ENCODE measurements around the gene GZMM.

Gene GZMM

GRCh38 chr19:532561-533363, 11.1 kb upstream of the GZMM start:
- Histone ChIP-seq H4K8ac (ENCODE audit: low read depth, low read length) (peak overlapping the region; percentile 61), H3K14ac (ENCODE audit: low read length) (peak overlapping the region; percentile 87), H3K27ac (ENCODE audit: low read depth, low read length) (peak overlapping the region; percentile 75), H3K27me3 (ENCODE audit: insufficient read depth, low read length) (no peaks in the 10 kb centered on the region), H3K9ac (ENCODE audit: low read length) (peak overlapping the region; percentile 77), H3K4me2 (ENCODE audit: low read length) (peak overlapping the region; percentile 90), H3K23ac (ENCODE audit: low read length) (no peak overlapping the region), H4K12ac (ENCODE audit: low read depth, low read length) (peak overlapping the region; percentile 44), H2BK12ac (ENCODE audit: low read length) (peak overlapping the region; percentile 21), H2AFZ (ENCODE audit: insufficient read depth, low read length, poor library complexity) (peak overlapping the region; percentile 12), H3K79me2 (ENCODE audit: control insufficient read depth, insufficient read depth, low read length, poor library complexity) (peaks cover 32% of the 10 kb centered on the region), H3K4me1 (ENCODE audit: control insufficient read depth in 1 of 2, insufficient read depth in 2 of 2, low read length in 2 of 2) (peaks cover 9 to 15% of the 10 kb centered on the region in 2 experiments), H2BK5ac (ENCODE audit: low read depth, low read length, poor library complexity) (peak overlapping the region; percentile 47), H3K9me3 (ENCODE audit: insufficient read depth, low read depth, low read length) (peaks cover 1% of the 10 kb centered on the region), H3K36me3 (ENCODE audit: control insufficient read depth in 1 of 2, insufficient read depth in 2 of 2, low read length in 2 of 2) (peaks cover 28 to 29% of the 10 kb centered on the region in 2 experiments), H3K79me1 (ENCODE audit: low read length) (peaks cover 19% of the 10 kb centered on the region), H2AK5ac (ENCODE audit: low read length) (peak overlapping the region; percentile 73), H2BK120ac (ENCODE audit: insufficient read depth, low read length, poor library complexity) (peak overlapping the region; percentile 49), H4K91ac (ENCODE audit: low read depth, low read length) (peak overlapping the region; percentile 79), H3K18ac (ENCODE audit: low read length) (peak overlapping the region; percentile 81), H3K4me3 (ENCODE audit: low read depth, low read length) (peak overlapping the region; percentile 89), H3K4ac (ENCODE audit: low read depth, low read length) (peak overlapping the region; percentile 97)
- no CpG with 5 or more reads among the region's 47 CpGs for WGBS (ENCODE audit: extremely low coverage, insufficient coverage, insufficient read length)
- DNase-seq: peak; percentile 63 to 75

GRCh38 chr19:533364-534058, 10.3 kb upstream of the GZMM start:
- H4K8ac ChIP-seq (ENCODE audit: low read depth, low read length): peak overlapping the region; percentile 30
- DNase-seq: peak; percentile 25 to 33
- H3K36me3 ChIP-seq (ENCODE audit: control insufficient read depth in 1 of 2, insufficient read depth in 2 of 2, low read length in 2 of 2): peaks cover 34 to 36% of the 10 kb centered on the region in 2 experiments
- peak overlapping the region; percentile 25 for H2AK5ac ChIP-seq (ENCODE audit: low read length)
- H3K79me1 ChIP-seq (ENCODE audit: low read length): peaks cover 19% of the 10 kb centered on the region
- no peak overlapping the region for H2BK120ac ChIP-seq (ENCODE audit: insufficient read depth, low read length, poor library complexity)
- peak overlapping the region; percentile 75 for H3K27ac ChIP-seq (ENCODE audit: low read depth, low read length)
- H3K27me3 ChIP-seq (ENCODE audit: insufficient read depth, low read length): no peaks in the 10 kb centered on the region
- peak overlapping the region; percentile 97 for H3K4ac ChIP-seq (ENCODE audit: low read depth, low read length)
- peak overlapping the region; percentile 4 for H3K18ac ChIP-seq (ENCODE audit: low read length)
- H3K79me2 ChIP-seq (ENCODE audit: control insufficient read depth, insufficient read depth, low read length, poor library complexity): peaks cover 32% of the 10 kb centered on the region
- no CpG with 5 or more reads among the region's 25 CpGs for WGBS (ENCODE audit: extremely low coverage, insufficient coverage, insufficient read length)
- H3K4me3 ChIP-seq (ENCODE audit: low read depth, low read length): peak overlapping the region; percentile 89
- no peak overlapping the region for H3K23ac ChIP-seq (ENCODE audit: low read length)
- peak overlapping the region; percentile 47 for H2BK5ac ChIP-seq (ENCODE audit: low read depth, low read length, poor library complexity)
- H2AFZ ChIP-seq (ENCODE audit: insufficient read depth, low read length, poor library complexity): peak overlapping the region; percentile 3
- peaks cover 1% of the 10 kb centered on the region for H3K9me3 ChIP-seq (ENCODE audit: insufficient read depth, low read depth, low read length)
- no peak overlapping the region for H4K12ac ChIP-seq (ENCODE audit: low read depth, low read length)
- peak overlapping the region; percentile 60 for H3K9ac ChIP-seq (ENCODE audit: low read length)
- H2BK12ac ChIP-seq (ENCODE audit: low read length): peak overlapping the region; percentile 46
- H4K91ac ChIP-seq (ENCODE audit: low read depth, low read length): peak overlapping the region; percentile 79
- peak overlapping the region; percentile 90 for H3K4me2 ChIP-seq (ENCODE audit: low read length)
- H3K14ac ChIP-seq (ENCODE audit: low read length): peak overlapping the region; percentile 11
- H3K4me1 ChIP-seq (ENCODE audit: control insufficient read depth in 1 of 2, insufficient read depth in 2 of 2, low read length in 2 of 2): peaks cover 9 to 15% of the 10 kb centered on the region in 2 experiments

- WGBS (ENCODE audit: extremely low coverage, insufficient coverage, insufficient read length): no CpG with 5 or more reads among the region's 14 CpGs
- no peak overlapping the region for H4K91ac ChIP-seq (ENCODE audit: low read depth, low read length)
- H2BK12ac ChIP-seq (ENCODE audit: low read length): no peak overlapping the region
- H3K9me3 ChIP-seq (ENCODE audit: insufficient read depth, low read depth, low read length): peaks cover 1% of the 10 kb centered on the region
- H4K12ac ChIP-seq (ENCODE audit: low read depth, low read length): no peak overlapping the region
- H4K8ac ChIP-seq (ENCODE audit: low read depth, low read length): no peak overlapping the region
- H2BK5ac ChIP-seq (ENCODE audit: low read depth, low read length, poor library complexity): no peak overlapping the region
- no peak overlapping the region for H3K14ac ChIP-seq (ENCODE audit: low read length)
- no peak overlapping the region for H2AK5ac ChIP-seq (ENCODE audit: low read length)
- DNase-seq: no peak
- H3K18ac ChIP-seq (ENCODE audit: low read length): peak overlapping the region; percentile 38
- H2AFZ ChIP-seq (ENCODE audit: insufficient read depth, low read length, poor library complexity): no peak overlapping the region
- no peak overlapping the region for H3K4me3 ChIP-seq (ENCODE audit: low read depth, low read length)
- H3K23ac ChIP-seq (ENCODE audit: low read length): no peak overlapping the region
- H3K79me2 ChIP-seq (ENCODE audit: control insufficient read depth, insufficient read depth, low read length, poor library complexity): peaks cover 32% of the 10 kb centered on the region
- H2BK120ac ChIP-seq (ENCODE audit: insufficient read depth, low read length, poor library complexity): no peak overlapping the region
- peaks cover 9 to 15% of the 10 kb centered on the region in 2 experiments for H3K4me1 ChIP-seq (ENCODE audit: control insufficient read depth in 1 of 2, insufficient read depth in 2 of 2, low read length in 2 of 2)
- H3K27ac ChIP-seq (ENCODE audit: low read depth, low read length): no peak overlapping the region
- H3K27me3 ChIP-seq (ENCODE audit: insufficient read depth, low read length): no peaks in the 10 kb centered on the region
- H3K36me3 ChIP-seq (ENCODE audit: control insufficient read depth in 1 of 2, insufficient read depth in 2 of 2, low read length in 2 of 2): peaks cover 40 to 42% of the 10 kb centered on the region in 2 experiments
- H3K79me1 ChIP-seq (ENCODE audit: low read length): peaks cover 19% of the 10 kb centered on the region
- peak overlapping the region; percentile 97 for H3K4ac ChIP-seq (ENCODE audit: low read depth, low read length)
- H3K9ac ChIP-seq (ENCODE audit: low read length): no peak overlapping the region
- H3K4me2 ChIP-seq (ENCODE audit: low read length): peak overlapping the region; percentile 90
Observed at GRCh38 chr19:534088-534487, 9.8 kb upstream of the GZMM start.

DNA sequence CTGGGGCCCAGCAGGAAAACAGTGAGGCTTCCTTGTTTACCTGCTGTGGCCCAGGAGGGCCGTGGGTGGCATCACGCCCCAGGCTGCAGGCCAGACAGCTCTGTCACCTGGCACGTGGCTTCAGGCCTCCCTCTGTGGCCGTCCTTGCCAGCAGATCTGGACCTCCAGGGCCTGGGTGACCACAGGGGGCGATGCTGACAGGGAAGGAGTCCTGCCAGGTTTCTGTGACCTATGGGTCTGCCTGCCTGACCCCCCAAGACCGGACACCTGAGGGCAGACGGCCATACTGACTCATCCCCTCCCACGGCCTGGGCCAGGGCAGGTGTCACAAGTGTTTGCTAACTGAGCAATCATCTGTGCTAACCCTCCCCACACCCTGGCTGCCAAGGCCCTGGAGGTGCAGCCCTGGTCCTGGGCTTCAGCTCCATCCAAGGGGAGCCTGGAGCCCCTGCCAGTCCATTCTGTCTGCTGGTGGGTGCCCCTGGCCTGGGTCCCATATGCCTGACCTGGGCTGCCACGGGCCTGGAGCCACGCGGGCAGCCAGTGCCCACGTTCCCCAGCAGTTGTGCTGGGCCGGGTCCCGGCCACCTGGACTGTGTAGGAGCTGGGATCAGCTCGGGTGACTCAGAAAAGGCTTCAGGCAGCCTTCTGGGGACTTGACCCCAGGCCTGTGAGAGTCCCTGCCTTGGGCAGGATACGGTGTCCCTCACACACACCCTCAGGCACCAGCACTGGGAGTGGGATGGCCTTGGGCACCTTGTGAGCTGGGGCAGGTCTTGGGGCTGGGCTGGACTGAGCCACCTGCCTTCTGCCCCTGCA, 8.6 kb upstream of the GZMM start:
- Histone ChIP-seq H3K4ac (ENCODE audit: low read depth, low read length) (peak overlapping the region; percentile 12), H3K9ac (ENCODE audit: low read length) (no peak overlapping the region), H3K9me3 (ENCODE audit: insufficient read depth, low read depth, low read length) (peaks cover 1% of the 10 kb centered on the region), H4K8ac (ENCODE audit: low read depth, low read length) (no peak overlapping the region), H3K23ac (ENCODE audit: low read length) (no peak overlapping the region), H2BK120ac (ENCODE audit: insufficient read depth, low read length, poor library complexity) (no peak overlapping the region), H2BK12ac (ENCODE audit: low read length) (no peak overlapping the region), H2AFZ (ENCODE audit: insufficient read depth, low read length, poor library complexity) (no peak overlapping the region), H3K79me1 (ENCODE audit: low read length) (peaks cover 19% of the 10 kb centered on the region), H3K79me2 (ENCODE audit: control insufficient read depth, insufficient read depth, low read length, poor library complexity) (peaks cover 32% of the 10 kb centered on the region), H3K27ac (ENCODE audit: low read depth, low read length) (no peak overlapping the region), H3K4me3 (ENCODE audit: low read depth, low read length) (no peak overlapping the region), H3K14ac (ENCODE audit: low read length) (no peak overlapping the region), H2BK5ac (ENCODE audit: low read depth, low read length, poor library complexity) (no peak overlapping the region), H4K91ac (ENCODE audit: low read depth, low read length) (no peak overlapping the region), H3K4me2 (ENCODE audit: low read length) (no peak overlapping the region), H3K18ac (ENCODE audit: low read length) (peak overlapping the region; percentile 37), H3K4me1 (ENCODE audit: control insufficient read depth in 1 of 2, insufficient read depth in 2 of 2, low read length in 2 of 2) (peaks cover 9 to 15% of the 10 kb centered on the region in 2 experiments), H4K12ac (ENCODE audit: low read depth, low read length) (no peak overlapping the region), H3K36me3 (ENCODE audit: control insufficient read depth in 1 of 2, insufficient read depth in 2 of 2, low read length in 2 of 2) (peaks cover 47 to 48% of the 10 kb centered on the region in 2 experiments), H2AK5ac (ENCODE audit: low read length) (no peak overlapping the region), H3K27me3 (ENCODE audit: insufficient read depth, low read length) (no peaks in the 10 kb centered on the region)
- DNase-seq: peak; percentile 93
- no CpG with 5 or more reads among the region's 16 CpGs for WGBS (ENCODE audit: extremely low coverage, insufficient coverage, insufficient read length)

Data from trophoblast cell (in vitro differentiated cells and primary cell).